ENCODE data around the gene LLCFC1.

DNA sequence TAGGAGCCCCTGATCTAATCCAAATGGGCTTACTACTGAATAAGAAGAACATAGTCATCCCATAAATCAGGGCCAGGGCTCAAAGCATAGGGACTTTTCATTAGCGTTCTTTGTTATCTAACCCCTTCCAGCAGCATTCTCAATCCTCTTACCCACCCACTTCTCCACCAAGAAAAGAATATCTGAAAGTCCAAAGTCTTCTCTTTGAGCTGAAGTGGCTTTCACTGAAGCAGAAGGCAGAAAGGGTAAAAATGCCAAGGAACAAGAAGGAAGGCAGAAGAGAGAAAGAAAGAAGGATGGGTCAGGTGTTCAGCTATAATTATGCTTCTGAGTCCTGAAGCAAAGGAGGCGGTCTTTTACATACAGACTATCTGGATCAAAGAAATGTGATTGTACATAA lies 15.9 kb upstream of the LLCFC1 start:
- TF ChIP-seq, protein P1, sequence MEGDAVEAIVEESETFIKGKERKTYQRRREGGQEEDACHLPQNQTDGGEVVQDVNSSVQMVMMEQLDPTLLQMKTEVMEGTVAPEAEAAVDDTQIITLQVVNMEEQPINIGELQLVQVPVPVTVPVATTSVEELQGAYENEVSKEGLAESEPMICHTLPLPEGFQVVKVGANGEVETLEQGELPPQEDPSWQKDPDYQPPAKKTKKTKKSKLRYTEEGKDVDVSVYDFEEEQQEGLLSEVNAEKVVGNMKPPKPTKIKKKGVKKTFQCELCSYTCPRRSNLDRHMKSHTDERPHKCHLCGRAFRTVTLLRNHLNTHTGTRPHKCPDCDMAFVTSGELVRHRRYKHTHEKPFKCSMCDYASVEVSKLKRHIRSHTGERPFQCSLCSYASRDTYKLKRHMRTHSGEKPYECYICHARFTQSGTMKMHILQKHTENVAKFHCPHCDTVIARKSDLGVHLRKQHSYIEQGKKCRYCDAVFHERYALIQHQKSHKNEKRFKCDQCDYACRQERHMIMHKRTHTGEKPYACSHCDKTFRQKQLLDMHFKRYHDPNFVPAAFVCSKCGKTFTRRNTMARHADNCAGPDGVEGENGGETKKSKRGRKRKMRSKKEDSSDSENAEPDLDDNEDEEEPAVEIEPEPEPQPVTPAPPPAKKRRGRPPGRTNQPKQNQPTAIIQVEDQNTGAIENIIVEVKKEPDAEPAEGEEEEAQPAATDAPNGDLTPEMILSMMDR (IDR thresholded peaks at IDR 0.05; ENCODE audit: poor library complexity): no peak
- no peak for TF ChIP-seq EZH2 (IDR thresholded peaks at IDR 0.05; ENCODE audit: borderline replicate concordance)

All from hepatocyte (in vitro differentiated cells).